ENCODE data around the gene FSD1. TPM values are rescaled to one million over a fixed set of nuclear protein-coding genes. Genes with fewer than 3 reads are reported as not detected.

The FSD1 gene
- total and polyA plus RNA-seq, 10 of the 15 experiments (the other 5 are each of a cell fraction or from before 2014, with no cell fraction given), result 0.15 to 5.1 (median 4.0) TPM; not detected in 1

DNA sequence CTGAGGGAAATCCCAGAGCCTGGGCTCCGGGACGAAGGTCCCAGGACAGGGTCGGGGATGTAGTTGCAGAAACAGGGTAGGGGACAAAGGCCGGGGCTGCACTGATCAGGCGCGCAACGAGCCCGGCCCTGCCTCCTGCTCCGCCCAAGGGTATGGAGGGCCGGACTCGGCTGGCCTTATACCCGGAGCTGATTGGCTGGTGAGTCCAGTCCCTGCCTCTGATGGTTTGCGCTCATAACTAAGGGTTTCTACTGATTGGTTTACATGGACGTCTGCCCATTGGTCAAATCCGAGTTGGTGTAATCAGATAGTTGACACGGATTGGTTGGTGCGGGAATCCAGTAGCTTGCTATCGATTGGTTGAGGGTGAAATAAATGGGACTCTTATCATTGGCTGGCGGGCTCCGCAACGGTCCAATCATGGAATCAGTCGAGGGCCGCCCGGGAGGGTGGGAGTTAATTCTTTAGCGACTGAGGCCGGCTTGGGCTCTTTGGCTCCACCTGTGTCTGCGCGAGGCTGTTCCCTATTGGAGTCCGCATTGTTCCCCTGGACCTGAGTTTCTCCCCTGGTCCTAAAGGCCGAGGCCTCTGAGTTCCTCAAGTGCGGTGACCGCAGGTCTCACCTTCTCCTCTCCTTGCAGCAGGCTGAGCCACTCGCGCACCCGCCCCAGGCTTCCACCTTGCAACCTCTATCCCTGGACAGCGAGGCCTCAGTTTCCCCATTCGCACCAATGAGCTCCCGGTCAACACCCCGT is 38.4 kb downstream of the FSD1 start (continued):
- TF ChIP-seq MYB (IDR thresholded peaks at IDR 0.05; ENCODE audit: borderline replicate concordance, low read depth, low read length), result no peak
- TF ChIP-seq CREB1 (IDR thresholded peaks at IDR 0.05; ENCODE audit: low read depth), result peak; percentile 85
- no peak for TF ChIP-seq RAD51 (IDR thresholded peaks at IDR 0.05)
- TF ChIP-seq ZNF207 (IDR thresholded peaks at IDR 0.05; ENCODE audit: borderline replicate concordance), result peak; percentile 85
- TF ChIP-seq BACH1 (IDR thresholded peaks at IDR 0.05; ENCODE audit: borderline replicate concordance), result peak; percentile 58; the same call in 1 of the 2 replicates
- TF ChIP-seq, protein P1, sequence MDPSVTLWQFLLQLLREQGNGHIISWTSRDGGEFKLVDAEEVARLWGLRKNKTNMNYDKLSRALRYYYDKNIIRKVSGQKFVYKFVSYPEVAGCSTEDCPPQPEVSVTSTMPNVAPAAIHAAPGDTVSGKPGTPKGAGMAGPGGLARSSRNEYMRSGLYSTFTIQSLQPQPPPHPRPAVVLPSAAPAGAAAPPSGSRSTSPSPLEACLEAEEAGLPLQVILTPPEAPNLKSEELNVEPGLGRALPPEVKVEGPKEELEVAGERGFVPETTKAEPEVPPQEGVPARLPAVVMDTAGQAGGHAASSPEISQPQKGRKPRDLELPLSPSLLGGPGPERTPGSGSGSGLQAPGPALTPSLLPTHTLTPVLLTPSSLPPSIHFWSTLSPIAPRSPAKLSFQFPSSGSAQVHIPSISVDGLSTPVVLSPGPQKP (IDR thresholded peaks at IDR 0.05; ENCODE audit: low read depth, low read length), result no peak
- peak; percentile 82 for TF ChIP-seq GATAD2B (conservative IDR thresholded peaks at IDR 0.05; ENCODE audit: low read depth)
- TF ChIP-seq, protein P2, sequence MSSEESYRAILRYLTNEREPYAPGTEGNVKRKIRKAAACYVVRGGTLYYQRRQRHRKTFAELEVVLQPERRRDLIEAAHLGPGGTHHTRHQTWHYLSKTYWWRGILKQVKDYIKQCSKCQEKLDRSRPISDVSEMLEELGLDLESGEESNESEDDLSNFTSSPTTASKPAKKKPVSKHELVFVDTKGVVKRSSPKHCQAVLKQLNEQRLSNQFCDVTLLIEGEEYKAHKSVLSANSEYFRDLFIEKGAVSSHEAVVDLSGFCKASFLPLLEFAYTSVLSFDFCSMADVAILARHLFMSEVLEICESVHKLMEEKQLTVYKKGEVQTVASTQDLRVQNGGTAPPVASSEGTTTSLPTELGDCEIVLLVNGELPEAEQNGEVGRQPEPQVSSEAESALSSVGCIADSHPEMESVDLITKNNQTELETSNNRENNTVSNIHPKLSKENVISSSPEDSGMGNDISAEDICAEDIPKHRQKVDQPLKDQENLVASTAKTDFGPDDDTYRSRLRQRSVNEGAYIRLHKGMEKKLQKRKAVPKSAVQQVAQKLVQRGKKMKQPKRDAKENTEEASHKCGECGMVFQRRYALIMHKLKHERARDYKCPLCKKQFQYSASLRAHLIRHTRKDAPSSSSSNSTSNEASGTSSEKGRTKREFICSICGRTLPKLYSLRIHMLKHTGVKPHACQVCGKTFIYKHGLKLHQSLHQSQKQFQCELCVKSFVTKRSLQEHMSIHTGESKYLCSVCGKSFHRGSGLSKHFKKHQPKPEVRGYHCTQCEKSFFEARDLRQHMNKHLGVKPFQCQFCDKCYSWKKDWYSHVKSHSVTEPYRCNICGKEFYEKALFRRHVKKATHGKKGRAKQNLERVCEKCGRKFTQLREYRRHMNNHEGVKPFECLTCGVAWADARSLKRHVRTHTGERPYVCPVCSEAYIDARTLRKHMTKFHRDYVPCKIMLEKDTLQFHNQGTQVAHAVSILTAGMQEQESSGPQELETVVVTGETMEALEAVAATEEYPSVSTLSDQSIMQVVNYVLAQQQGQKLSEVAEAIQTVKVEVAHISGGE (CRISPR knock-in tag; IDR thresholded peaks at IDR 0.05), result peak; percentile 48; the same call in 1 of the 2 replicates
- peak; percentile 72 for TF ChIP-seq HDGF (IDR thresholded peaks at IDR 0.05)
- TF ChIP-seq RAD21 (IDR thresholded peaks at IDR 0.05; ENCODE audit: insufficient read depth, low read depth, low read length), result no peak
- TF ChIP-seq FOXM1 (IDR thresholded peaks at IDR 0.05; ENCODE audit: low read depth, low read length), result peak; percentile 97
- TF ChIP-seq CEBPB (IDR thresholded peaks at IDR 0.05; ENCODE audit: borderline replicate concordance in 1 of 2, low read depth in 2 of 2, low read length in 2 of 2), result no peak
- TF ChIP-seq, protein P3, sequence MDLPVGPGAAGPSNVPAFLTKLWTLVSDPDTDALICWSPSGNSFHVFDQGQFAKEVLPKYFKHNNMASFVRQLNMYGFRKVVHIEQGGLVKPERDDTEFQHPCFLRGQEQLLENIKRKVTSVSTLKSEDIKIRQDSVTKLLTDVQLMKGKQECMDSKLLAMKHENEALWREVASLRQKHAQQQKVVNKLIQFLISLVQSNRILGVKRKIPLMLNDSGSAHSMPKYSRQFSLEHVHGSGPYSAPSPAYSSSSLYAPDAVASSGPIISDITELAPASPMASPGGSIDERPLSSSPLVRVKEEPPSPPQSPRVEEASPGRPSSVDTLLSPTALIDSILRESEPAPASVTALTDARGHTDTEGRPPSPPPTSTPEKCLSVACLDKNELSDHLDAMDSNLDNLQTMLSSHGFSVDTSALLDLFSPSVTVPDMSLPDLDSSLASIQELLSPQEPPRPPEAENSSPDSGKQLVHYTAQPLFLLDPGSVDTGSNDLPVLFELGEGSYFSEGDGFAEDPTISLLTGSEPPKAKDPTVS (IDR thresholded peaks at IDR 0.05; ENCODE audit: low read depth, low read length), result no peak
- 0 out of 2 replicates have a peak, but pooled peaks have one; percentile 12 for TF ChIP-seq HCFC1 (IDR thresholded peaks at IDR 0.05; ENCODE audit: low read length)
- TF ChIP-seq SUZ12 (IDR thresholded peaks at IDR 0.05; ENCODE audit: unreplicated experiment), result no peak
- TF ChIP-seq, protein P4, sequence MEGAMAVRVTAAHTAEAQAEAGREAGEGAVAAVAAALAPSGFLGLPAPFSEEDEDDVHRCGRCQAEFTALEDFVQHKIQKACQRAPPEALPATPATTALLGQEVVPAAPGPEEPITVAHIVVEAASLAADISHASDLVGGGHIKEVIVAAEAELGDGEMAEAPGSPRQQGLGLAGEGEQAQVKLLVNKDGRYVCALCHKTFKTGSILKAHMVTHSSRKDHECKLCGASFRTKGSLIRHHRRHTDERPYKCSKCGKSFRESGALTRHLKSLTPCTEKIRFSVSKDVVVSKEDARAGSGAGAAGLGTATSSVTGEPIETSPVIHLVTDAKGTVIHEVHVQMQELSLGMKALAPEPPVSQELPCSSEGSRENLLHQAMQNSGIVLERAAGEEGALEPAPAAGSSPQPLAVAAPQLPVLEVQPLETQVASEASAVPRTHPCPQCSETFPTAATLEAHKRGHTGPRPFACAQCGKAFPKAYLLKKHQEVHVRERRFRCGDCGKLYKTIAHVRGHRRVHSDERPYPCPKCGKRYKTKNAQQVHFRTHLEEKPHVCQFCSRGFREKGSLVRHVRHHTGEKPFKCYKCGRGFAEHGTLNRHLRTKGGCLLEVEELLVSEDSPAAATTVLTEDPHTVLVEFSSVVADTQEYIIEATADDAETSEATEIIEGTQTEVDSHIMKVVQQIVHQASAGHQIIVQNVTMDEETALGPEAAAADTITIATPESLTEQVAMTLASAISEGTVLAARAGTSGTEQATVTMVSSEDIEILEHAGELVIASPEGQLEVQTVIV (IDR thresholded peaks at IDR 0.05; ENCODE audit: borderline replicate concordance, partially characterized antibody), result no peak
- TF ChIP-seq CHD1 (IDR thresholded peaks at IDR 0.05; ENCODE audit: low read depth, low read length), result peak; percentile 50; the same call in 1 of the 2 replicates
- TF ChIP-seq, protein P5, sequence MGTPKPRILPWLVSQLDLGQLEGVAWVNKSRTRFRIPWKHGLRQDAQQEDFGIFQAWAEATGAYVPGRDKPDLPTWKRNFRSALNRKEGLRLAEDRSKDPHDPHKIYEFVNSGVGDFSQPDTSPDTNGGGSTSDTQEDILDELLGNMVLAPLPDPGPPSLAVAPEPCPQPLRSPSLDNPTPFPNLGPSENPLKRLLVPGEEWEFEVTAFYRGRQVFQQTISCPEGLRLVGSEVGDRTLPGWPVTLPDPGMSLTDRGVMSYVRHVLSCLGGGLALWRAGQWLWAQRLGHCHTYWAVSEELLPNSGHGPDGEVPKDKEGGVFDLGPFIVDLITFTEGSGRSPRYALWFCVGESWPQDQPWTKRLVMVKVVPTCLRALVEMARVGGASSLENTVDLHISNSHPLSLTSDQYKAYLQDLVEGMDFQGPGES (IDR thresholded peaks at IDR 0.05), result peak; percentile 98
